ENCODE measurements around the gene LRG1. TPM values are rescaled to one million over a fixed set of nuclear protein-coding genes. Genes with fewer than 3 reads are reported as not detected.
"Not testable (repeated sequence)": the region's sequence is repeated elsewhere in the genome, so short reads cannot be mapped to it uniquely, and the experiment has no call there.

LRG1 gene
- total RNA-seq, 1 donor from 2014 or later: 0.35 TPM

DNA sequence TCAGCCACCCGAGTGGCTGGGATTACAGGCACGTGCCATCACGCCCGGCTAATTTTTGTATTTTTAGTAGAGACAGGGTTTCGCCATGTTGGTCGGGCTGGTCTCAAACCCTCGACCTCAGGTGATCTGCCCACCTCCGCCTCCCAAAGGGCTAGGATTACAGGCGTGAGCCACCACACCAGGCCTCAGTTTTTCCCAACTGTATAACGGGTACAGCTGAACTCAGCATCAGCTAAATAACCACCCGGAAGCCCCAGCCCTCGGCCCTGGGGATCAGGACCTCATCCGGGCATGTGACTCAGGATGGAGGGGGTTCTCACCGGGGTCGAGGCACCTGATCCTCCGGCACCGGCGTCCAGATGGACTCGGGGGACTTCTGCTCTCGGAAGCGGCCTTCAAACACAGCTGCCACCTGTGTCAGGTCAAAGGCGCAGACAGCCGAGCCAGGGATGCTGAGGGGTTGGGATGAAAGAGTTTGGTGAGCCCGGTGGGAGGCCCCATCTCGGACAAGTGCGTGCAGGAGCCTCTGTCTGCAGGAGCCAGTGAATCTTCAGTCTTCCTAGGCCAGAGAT, 10.7 kb upstream of the LRG1 start:
- TF ChIP-seq, protein P1, sequence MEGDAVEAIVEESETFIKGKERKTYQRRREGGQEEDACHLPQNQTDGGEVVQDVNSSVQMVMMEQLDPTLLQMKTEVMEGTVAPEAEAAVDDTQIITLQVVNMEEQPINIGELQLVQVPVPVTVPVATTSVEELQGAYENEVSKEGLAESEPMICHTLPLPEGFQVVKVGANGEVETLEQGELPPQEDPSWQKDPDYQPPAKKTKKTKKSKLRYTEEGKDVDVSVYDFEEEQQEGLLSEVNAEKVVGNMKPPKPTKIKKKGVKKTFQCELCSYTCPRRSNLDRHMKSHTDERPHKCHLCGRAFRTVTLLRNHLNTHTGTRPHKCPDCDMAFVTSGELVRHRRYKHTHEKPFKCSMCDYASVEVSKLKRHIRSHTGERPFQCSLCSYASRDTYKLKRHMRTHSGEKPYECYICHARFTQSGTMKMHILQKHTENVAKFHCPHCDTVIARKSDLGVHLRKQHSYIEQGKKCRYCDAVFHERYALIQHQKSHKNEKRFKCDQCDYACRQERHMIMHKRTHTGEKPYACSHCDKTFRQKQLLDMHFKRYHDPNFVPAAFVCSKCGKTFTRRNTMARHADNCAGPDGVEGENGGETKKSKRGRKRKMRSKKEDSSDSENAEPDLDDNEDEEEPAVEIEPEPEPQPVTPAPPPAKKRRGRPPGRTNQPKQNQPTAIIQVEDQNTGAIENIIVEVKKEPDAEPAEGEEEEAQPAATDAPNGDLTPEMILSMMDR (conservative IDR thresholded peaks at IDR 0.05; ENCODE audit: low read depth, low read length): no peak
- no peak for DNase-seq (ENCODE audit: low read depth)
- H3K4me3 ChIP-seq (ENCODE audit: low read depth, low read length): no peak overlapping the region

DNA sequence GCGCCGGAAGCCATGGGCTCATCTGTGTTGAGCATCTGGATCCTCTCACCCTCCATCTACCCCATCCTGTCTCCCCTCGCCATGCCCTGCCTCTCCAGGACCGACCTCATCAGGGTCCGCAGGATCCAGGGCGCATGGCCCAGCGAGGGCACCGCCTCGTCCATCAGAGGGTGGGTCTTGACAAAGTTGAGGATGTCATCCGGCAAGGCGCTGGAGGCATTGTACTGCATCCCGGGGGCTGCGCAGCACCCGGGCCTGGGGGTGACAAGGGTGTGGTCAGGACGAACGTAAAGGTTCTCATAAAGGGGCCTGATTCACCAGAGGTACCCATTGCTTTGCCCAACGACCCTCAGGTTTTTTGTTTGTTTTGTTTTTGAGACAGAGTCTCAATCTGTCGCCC, 10.2 kb upstream of the LRG1 start:
- DNase-seq (ENCODE audit: low read depth): no peak
- no peak overlapping the region for H3K4me3 ChIP-seq (ENCODE audit: low read depth, low read length)
- TF ChIP-seq, protein P1 (conservative IDR thresholded peaks at IDR 0.05; ENCODE audit: low read depth, low read length): no peak

DNA sequence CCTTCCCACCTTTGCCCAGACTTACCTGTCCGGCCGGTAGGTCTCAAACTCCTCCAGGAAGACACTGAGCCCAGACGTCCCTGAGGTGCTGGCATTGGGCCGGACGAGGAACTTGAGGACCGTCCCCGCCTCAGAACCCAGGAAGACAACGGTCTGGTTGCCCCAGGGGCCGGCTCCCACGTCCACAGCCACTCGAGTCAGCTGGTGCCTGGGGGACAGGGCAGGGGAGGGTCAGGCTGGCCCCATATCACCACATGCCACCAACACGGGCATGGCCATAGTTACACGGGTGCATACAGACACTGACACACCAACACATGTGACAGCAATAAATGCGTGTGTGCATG, 8.4 kb upstream of the LRG1 start:
- no peak for DNase-seq (ENCODE audit: low read depth)
- TF ChIP-seq, protein P1 (conservative IDR thresholded peaks at IDR 0.05; ENCODE audit: low read depth, low read length): no peak
- H3K4me3 ChIP-seq (ENCODE audit: low read depth, low read length): no peak overlapping the region

DNA sequence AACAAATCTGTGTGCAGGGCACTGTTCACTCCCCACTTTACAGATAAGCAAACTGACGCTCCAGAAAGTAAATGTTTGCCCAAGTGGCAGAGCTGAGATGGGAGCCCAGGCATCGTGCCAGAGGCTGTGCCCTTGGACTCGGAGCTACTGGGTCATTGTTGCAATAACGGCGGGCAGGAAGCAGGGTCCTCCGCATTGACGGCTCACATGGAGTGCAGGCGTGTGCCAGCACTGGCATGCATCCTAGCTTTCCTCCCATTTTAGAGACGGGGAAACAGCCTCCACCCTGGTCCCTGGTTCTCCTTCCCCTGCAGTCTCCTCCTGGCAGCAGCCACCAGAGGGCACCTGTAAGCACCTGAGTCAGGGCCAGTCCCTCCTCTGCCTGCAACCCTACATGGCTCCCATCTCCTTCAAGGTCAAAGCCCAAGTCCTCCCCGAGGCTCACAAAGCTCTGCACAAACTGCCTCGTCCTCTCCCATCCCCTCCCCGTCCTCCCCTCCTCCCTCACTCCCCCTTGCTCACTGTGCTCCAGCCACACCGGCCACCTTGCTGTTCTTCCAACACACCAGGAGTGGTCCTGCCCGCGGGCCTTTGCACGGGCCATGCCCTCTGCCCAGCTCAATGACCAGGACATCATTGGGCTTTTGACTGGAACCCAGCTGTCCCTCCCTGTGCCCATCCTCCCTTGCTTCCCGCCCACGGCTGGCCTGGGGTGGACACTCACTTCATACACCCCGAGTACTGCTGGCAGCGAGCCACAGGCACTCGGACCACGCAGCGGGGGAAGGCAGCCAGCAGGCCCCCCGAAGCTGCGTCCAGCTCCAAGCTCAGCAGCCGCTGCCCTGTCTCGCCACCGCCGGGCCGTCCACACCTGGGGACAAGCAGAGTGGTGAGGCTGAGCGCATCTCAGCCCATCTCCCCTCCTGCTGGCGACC, 7.7 kb upstream of the LRG1 start:
- no peak overlapping the region for H3K4me3 ChIP-seq (ENCODE audit: low read depth, low read length)
- DNase-seq (ENCODE audit: low read depth): no peak
- TF ChIP-seq, protein P1 (conservative IDR thresholded peaks at IDR 0.05; ENCODE audit: low read depth, low read length): peak; percentile 62

DNA sequence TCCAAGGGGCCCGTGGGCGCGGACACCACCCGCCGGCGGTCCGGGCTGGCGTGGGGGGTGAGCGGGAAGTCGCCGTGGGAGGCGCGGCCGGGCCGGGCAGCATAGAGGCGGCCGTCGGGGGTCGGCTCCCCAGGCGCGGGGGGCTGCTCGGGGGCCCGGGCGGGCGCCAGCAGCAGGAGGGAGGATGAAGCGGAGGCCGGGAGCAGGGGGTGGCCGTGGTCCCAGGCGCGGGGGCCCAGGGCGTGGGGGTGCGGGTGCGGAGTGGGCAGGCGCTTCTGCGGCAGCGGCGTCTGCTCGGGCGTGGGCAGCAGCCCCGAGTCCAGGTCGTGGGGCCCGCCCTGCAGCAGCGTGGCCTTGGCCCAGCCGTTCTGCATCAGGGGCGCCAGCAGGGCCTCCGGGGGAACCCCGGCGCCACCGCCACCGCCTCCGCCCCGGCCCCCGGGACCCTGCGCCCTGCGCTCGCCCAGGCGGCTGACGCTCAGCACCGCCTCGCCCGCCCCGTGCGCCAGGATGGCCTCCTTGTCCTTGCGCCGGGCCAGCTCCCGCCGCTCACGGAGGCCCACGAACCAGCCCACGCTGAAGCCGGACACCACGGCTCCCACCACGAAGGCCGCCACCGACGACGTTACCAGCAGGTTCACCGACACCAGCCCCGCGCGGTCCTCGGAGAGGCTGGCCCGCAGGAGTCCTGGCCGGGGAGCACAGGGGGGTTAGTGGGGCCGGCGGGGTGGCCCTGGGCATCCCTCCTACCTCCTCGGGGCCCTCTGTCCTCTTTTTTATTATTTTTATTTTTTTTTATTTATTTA, 4.2 kb upstream of the LRG1 start:
- no peak for DNase-seq (ENCODE audit: low read depth)
- H3K4me3 ChIP-seq (ENCODE audit: low read depth, low read length): no peak overlapping the region
- TF ChIP-seq, protein P1 (conservative IDR thresholded peaks at IDR 0.05; ENCODE audit: low read depth, low read length): no peak

DNA sequence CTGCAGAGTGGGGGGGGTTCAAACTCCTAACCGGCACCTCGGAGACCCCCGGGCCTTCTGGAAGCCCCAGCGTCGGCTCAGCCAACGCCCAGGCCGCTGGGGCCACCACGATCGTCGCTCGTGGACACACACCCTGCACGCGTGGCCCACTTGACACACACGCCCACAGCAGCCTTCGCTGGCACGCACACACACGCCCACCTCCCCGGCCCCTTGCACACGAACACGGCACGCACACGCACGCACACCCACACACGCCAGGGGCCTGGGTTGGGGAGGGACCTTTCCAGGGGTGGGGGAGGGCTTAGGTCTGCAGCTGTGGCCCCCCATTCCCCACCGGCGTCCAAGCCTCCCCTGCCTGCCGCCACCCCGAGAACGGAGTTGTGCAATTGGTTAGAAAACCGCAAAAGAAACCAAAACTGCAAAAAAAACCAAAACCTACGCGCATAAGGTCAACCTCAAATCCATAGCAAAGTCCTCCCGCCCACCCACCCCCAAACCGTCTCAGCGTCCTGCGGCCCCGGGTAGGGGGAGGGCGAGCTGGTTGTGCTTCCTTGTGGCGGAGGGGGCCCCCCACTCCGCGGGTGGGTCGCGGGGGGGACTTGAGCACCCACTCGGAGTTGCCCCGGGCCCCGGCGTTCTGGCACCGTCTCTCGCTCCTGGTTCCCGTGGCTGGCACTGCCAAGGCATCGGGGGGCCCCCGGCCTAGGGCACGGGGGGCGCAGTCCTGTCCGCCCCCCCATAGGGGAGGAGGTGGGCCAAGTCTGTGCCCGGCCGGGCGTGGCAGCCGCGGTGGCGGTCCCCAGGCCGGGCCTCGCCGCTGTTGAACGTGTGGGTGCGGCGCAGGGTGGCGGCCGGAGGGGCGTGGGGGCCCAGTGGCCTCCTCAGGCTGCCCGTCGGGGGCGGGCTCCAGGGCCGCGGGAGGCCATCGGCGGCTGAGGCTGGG, 3.3 kb upstream of the LRG1 start:
- TF ChIP-seq, protein P1 (conservative IDR thresholded peaks at IDR 0.05; ENCODE audit: low read depth, low read length): no peak
- no peak for DNase-seq (ENCODE audit: low read depth)
- H3K4me3 ChIP-seq (ENCODE audit: low read depth, low read length): no peak overlapping the region

DNA sequence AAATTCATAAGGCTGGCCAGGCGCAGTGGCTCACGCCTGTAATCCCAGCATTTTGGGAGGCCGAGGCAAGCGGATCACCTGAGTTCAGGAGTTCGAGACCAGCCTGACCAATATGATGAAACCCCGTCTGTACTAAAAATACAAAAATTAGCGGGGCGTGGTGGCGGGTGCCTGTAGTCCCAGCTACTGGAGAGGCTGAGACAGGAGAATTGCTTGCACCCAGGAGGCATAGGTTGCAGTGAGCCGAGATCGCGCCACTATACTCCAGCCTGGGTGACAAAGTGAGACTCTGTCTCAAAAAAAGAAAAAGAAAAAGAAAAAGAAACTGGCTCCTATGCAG, 1.9 kb upstream of the LRG1 start:
- not testable (repeated sequence) for DNase-seq (ENCODE audit: low read depth); H3K4me3 ChIP-seq (ENCODE audit: low read depth, low read length)
